ENCODE measurements around the gene HOXC11. TPM values are rescaled to one million over a fixed set of nuclear protein-coding genes. Genes with fewer than 3 reads are reported as not detected.

HOXC11 gene
- polyA plus RNA-seq, 10 donors, result 0.08 to 9.7 (median 2.8) TPM; not detected in 4

- DNase-seq, result peak in 1 of 3 donors; percentile 69
Measured at GRCh38 chr12:54019924-54020590, 47.1 kb downstream of the HOXC11 start.

DNA sequence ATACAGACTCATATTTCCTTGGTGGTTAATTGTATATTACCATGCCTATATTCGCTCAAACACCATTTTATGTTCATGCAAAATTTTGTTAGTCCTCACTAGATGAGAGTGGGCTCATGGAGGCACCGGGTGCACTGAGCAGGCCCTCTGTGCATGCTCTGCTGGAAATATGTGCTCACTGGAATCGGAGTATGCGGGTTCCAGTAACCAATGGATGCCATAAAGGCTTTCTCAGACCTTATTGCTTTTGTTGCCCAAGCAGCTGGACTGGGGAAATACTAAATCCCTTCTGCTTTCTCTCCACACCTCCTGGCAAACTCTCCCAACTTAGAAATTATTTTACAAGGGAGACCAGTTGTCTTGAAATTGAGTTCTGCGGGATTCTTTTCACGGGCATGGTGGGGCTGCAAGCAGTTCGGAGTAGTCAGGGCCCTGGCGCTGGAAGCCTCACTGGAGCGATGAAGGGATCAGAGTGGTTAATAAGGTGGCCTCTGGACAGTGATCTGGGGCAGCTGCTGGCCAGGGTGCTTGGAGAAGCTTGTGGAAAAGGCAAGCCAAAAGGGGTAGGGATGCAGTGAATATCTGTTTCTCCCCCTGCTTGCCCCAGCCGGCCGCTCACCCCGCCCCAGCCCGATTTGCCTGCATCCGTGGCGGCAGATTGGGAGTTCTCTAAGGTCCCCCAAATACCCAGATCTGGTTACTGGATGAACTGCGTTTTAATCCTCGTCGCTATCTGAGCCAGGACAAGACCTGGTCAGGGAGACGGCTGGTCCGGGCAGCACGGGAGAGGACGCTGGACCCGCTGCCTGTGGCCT is 47.9 kb downstream of the HOXC11 start:
- DNase-seq, result no peak

- peak in 1 of 3 donors; percentile 67 for DNase-seq
Measured at GRCh38 chr12:54021432-54022013, 48.6 kb downstream of the HOXC11 start.

GRCh38 chr12:54022960-54023884 is 50.3 kb downstream of the HOXC11 start:
- no peak for DNase-seq

DNA sequence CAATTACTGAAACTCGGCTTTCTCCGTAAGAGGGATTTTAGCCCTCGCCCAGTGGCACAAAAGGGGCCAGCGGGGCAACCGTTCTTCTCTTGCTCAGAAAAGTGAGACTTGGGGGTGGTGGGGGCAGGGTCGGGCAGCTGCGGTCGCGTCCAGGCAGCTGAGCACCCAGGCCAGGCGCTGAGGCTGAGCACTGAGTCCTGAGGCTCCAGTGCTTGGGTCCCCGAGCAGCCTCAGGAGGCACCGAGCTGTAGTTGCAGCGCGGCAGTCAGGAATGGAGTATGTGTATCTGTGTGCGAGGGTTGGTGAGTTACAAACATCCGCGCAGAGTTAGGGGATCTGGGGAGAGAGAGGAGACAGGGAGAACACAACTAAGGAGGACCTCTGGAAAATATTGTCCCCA is 51.2 kb downstream of the HOXC11 start:
- peak in 1 of 3 donors; percentile 65 for DNase-seq

DNA sequence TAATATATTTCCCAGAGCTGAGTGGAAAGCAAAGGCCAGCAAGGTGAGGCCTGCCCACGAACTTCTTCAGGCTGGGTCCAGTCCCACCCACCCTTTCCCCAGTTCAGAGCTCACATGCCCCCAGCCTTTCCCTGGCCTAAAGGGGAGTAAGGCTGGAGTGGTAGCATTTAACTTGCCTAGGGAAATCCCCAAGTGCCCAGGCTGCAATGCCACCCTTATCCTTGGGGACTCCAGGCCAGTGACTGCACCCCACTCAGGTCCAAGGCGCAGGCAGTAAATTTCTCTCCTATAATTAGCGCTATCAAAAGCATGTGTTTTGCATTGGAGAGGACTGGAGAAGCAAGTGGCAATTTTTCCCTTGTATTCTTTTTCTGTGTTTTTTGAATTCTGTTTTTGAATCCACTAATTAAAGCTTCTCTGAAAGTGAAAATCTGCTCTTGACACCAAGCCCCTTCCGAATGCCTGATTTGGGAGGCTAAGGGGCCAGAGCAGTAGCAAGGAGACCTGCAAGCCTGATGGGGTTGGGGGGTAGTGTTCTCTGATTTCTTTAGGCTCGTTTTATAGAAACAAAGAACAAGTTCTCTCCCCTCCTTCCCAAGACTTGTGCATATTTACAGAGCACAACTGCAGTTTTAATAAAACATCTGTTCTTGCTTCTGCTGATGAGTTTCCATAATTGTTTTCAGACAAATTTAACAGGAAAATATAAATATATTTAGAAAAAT is 51.8 kb downstream of the HOXC11 start:
- DNase-seq, result no peak

- peak in 1 of 3 donors; percentile 59 for DNase-seq
Measured at GRCh38 chr12:54025499-54026405, 52.8 kb downstream of the HOXC11 start.

- DNase-seq, result peak in 1 of 3 donors; percentile 53
Measured at GRCh38 chr12:54026640-54027441, 53.9 kb downstream of the HOXC11 start.

Other genes starting within 250 kb of the HOXC11 start
- gene CALCOCO1, start 245.7 kb upstream of the HOXC11 start, polyA plus RNA-seq (ENCODE audit: insufficient read length in 10 of 10), result 10 to 100 TPM; 63.6 to 99.1 (median 79.6) TPM
- not detected for gene CISTR, start 221.1 kb upstream of the HOXC11 start, polyA plus RNA-seq (ENCODE audit: insufficient read length in 10 of 10)
- gene HOXC13, start 34.3 kb upstream of the HOXC11 start, polyA plus RNA-seq (ENCODE audit: insufficient read length in 10 of 10), result 1 to 10 TPM in 1 of 10 donors, under 1 TPM in 1, not detected in 8; 0.68 to 1.4 TPM
- gene HOXC12, start 18.2 kb upstream of the HOXC11 start, polyA plus RNA-seq (ENCODE audit: insufficient read length in 10 of 10), result under 1 TPM in 2 of 10 donors, not detected in 8; 0.61 TPM
- gene HOTAIR, start 1.8 kb downstream of the HOXC11 start, polyA plus RNA-seq (ENCODE audit: insufficient read length in 10 of 10), result 1 to 10 TPM in 2 of 10 donors, under 1 TPM in 4, not detected in 4; 0.05 to 7.9 (median 0.68) TPM
- gene HOXC10, start 12.0 kb downstream of the HOXC11 start, polyA plus RNA-seq (ENCODE audit: insufficient read length in 10 of 10), result 10 to 100 TPM in 5 of 10 donors, under 1 TPM in 3, not detected in 2; 0.33 to 55.3 (median 28.8) TPM
- 10 to 100 TPM in 5 of 10 donors, 1 to 10 TPM in 2, under 1 TPM in 3; 0.75 to 18.3 (median 8.0) TPM for gene HOXC9, start 27.0 kb downstream of the HOXC11 start, polyA plus RNA-seq (ENCODE audit: insufficient read length in 10 of 10)
- gene HOXC8, start 35.9 kb downstream of the HOXC11 start, polyA plus RNA-seq (ENCODE audit: insufficient read length in 10 of 10), result 10 to 100 TPM in 3 of 10 donors, 1 to 10 TPM in 3, under 1 TPM in 4; 0.50 to 13.8 (median 4.5) TPM
- 10 to 100 TPM in 8 of 10 donors, 1 to 10 TPM in 2; 9.6 to 30.4 (median 13.2) TPM for gene HOXC6, start 55.3 kb downstream of the HOXC11 start, polyA plus RNA-seq (ENCODE audit: insufficient read length in 10 of 10)
- gene HOXC5, start 59.9 kb downstream of the HOXC11 start, polyA plus RNA-seq (ENCODE audit: insufficient read length in 10 of 10), result 1 to 10 TPM in 9 of 10 donors, under 1 TPM in 1; 0.63 to 2.7 (median 1.8) TPM
- 10 to 100 TPM; 17.4 to 26.2 (median 20.8) TPM for gene HOXC4, start 80.7 kb downstream of the HOXC11 start, polyA plus RNA-seq (ENCODE audit: insufficient read length in 10 of 10)
- gene SMUG1, start 215.9 kb downstream of the HOXC11 start, polyA plus RNA-seq (ENCODE audit: insufficient read length in 10 of 10), result 10 to 100 TPM; 20.0 to 27.4 (median 23.0) TPM